ENCODE measurements around the gene ADRA2B.

ADRA2B gene

DNA sequence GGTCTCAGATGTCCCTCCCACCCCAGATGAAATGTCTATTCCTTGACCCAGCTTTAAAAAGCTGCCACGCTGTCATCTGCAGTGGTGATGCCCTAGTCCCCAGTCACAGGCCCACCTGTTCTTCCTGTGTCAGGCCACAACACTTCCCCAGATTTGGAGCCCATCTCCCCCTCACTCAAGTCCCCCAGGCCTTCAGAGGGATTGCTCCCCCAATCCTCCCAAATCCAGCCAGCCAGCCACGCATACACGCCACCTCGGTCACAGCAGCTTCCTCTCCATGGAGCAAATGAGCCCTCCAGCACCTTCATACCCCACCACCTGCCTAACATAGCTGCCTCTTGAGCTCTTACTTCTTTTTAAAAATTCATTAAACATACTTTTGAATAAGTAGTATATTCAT, 14.1 kb upstream of the ADRA2B start:
- Histone ChIP-seq H3K79me2 (ENCODE audit: insufficient read depth, low read depth) (no peaks in the 10 kb centered on the region), H3K4me2 (peak overlapping the region; percentile 67; the same call in 1 of the 2 replicates), H3K27me3 (ENCODE audit: insufficient read depth, low read depth) (no peaks in the 10 kb centered on the region), H3K27ac (peak overlapping the region; percentile 24; the same call in 1 of the 2 replicates), H3K36me3 (ENCODE audit: insufficient read depth) (no peaks in the 10 kb centered on the region), H2AFZ (ENCODE audit: low read depth) (no peak overlapping the region; the same call in 1 of the 2 replicates), H3K9ac (no peak overlapping the region), H4K20me1 (ENCODE audit: insufficient read depth) (no peaks in the 10 kb centered on the region), H3K4me1 (ENCODE audit: low read depth, poor library complexity, severe bottlenecking) (peaks cover 18% of the 10 kb centered on the region), H3K4me3 (IDR thresholded peaks at IDR 0.05; ENCODE audit: insufficient read depth, low read depth, low read length) (no peak overlapping the region)
- TF ChIP-seq, protein P1, sequence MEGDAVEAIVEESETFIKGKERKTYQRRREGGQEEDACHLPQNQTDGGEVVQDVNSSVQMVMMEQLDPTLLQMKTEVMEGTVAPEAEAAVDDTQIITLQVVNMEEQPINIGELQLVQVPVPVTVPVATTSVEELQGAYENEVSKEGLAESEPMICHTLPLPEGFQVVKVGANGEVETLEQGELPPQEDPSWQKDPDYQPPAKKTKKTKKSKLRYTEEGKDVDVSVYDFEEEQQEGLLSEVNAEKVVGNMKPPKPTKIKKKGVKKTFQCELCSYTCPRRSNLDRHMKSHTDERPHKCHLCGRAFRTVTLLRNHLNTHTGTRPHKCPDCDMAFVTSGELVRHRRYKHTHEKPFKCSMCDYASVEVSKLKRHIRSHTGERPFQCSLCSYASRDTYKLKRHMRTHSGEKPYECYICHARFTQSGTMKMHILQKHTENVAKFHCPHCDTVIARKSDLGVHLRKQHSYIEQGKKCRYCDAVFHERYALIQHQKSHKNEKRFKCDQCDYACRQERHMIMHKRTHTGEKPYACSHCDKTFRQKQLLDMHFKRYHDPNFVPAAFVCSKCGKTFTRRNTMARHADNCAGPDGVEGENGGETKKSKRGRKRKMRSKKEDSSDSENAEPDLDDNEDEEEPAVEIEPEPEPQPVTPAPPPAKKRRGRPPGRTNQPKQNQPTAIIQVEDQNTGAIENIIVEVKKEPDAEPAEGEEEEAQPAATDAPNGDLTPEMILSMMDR (conservative IDR thresholded peaks at IDR 0.05; ENCODE audit: low read depth, low read length), result no peak

DNA sequence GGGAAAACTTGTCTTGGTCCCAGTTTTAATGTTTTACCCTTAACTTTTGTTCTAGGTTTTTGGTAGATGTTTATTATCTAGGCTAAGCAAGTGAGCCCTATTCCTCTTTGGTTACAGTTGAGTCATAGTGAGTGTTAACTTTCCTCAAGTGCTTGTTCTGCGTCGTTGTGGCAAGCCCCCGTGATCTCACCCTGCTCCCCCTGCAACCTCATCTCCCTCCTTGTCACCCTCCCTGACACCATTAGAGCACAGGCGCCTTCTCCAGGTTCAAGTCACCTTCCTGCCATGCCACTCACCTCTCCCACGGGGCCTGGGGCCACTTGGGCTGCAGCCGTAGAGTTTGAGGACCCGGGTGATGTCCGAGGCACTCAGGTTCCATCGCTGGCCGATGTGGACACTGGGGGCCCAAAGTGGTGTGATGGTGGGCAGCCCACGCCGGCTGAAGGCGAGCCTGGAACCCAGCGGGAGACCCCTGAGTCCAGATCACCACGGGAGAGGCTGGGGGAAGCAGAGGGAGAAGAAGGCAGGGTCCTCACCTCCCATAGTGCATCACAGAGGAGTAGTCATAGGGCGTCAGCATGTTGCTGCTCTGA, 13.3 kb upstream of the ADRA2B start:
- Histone ChIP-seq H3K4me1 (ENCODE audit: low read depth, poor library complexity, severe bottlenecking) (peaks cover 18% of the 10 kb centered on the region), H3K27me3 (ENCODE audit: insufficient read depth, low read depth) (no peaks in the 10 kb centered on the region), H3K4me3 (IDR thresholded peaks at IDR 0.05; ENCODE audit: insufficient read depth, low read depth, low read length) (no peak overlapping the region), H3K9ac (no peak overlapping the region), H2AFZ (ENCODE audit: low read depth) (no peak overlapping the region), H3K79me2 (ENCODE audit: insufficient read depth, low read depth) (no peaks in the 10 kb centered on the region), H3K4me2 (no peak overlapping the region), H3K27ac (no peak overlapping the region), H3K36me3 (ENCODE audit: insufficient read depth) (no peaks in the 10 kb centered on the region), H4K20me1 (ENCODE audit: insufficient read depth) (no peaks in the 10 kb centered on the region)
- TF ChIP-seq, protein P1 (conservative IDR thresholded peaks at IDR 0.05; ENCODE audit: low read depth, low read length), result no peak

DNA sequence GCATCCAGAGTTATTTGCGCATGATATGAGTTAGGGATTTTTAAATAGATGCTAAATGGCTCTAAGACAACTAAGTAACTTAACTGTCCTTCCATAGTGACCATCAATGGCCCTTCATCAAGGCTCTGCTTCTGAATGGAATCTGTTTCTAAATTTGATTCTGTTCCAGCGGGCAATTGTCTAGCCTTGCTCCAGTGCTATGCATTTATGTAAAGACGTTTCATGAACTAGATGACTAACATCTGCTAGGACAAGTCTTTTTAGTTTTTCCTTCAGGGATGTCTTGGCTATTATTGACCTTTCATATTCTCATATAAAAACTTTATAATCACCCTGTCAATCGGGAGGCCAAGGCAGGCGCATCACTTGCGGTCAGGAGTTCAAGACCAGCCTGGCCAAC, 12.1 kb upstream of the ADRA2B start:
- H3K27ac ChIP-seq, result no peak overlapping the region
- H3K36me3 ChIP-seq (ENCODE audit: insufficient read depth), result no peaks in the 10 kb centered on the region
- no peak overlapping the region for H3K4me3 ChIP-seq (IDR thresholded peaks at IDR 0.05; ENCODE audit: insufficient read depth, low read depth, low read length)
- no peaks in the 10 kb centered on the region for H4K20me1 ChIP-seq (ENCODE audit: insufficient read depth)
- H3K9ac ChIP-seq, result no peak overlapping the region
- no peak overlapping the region for H2AFZ ChIP-seq (ENCODE audit: low read depth)
- no peaks in the 10 kb centered on the region for H3K79me2 ChIP-seq (ENCODE audit: insufficient read depth, low read depth)
- TF ChIP-seq, protein P1 (conservative IDR thresholded peaks at IDR 0.05; ENCODE audit: low read depth, low read length), result no peak
- H3K4me1 ChIP-seq (ENCODE audit: low read depth, poor library complexity, severe bottlenecking), result peaks cover 18% of the 10 kb centered on the region
- H3K4me2 ChIP-seq, result no peak overlapping the region
- no peaks in the 10 kb centered on the region for H3K27me3 ChIP-seq (ENCODE audit: insufficient read depth, low read depth)

DNA sequence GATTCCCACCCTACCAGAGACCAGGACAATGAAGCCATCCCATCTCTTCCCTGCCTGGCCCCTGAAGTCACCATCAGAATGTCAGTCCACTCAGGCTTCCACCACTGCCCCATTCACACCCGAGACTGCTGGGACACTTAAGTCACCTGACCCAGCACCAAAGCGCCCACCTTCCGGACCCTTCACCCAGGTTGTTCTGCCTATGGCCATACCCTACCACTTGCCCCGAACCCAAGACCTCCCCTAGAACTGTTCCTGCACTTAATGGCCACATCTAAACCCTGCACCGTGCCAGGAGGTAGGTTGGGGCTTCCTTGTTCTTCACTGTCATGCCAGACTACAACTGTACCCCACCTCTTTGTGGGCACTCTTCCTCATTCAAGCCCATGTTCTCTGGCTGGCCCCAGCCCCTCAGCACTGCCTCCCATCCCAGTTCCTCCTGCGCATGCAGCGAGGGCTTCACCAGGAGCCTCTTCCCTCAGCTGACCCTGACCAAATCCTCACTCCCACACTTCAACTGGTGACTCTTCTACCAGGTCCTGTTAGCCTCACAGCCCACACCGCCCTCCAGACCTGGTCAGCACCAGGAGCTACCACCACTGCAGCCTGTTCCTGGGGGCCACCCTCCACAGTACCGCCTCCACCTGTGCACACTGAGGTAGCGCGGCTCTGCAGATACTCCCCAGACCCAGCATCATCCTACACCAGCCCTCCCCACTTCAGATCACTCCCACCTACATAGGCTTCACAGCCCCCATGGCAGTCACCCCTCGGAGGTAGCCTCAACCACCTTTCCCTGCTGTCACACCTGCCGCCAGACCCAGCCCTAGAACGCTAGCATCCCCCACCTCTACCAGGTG, 8.3 kb upstream of the ADRA2B start:
- Histone ChIP-seq H3K4me1 (ENCODE audit: low read depth, poor library complexity, severe bottlenecking) (no peaks in the 10 kb centered on the region), H3K79me2 (ENCODE audit: insufficient read depth, low read depth) (no peaks in the 10 kb centered on the region), H3K4me3 (IDR thresholded peaks at IDR 0.05; ENCODE audit: insufficient read depth, low read depth, low read length) (no peak overlapping the region), H3K9ac (no peak overlapping the region), H3K36me3 (ENCODE audit: insufficient read depth) (no peaks in the 10 kb centered on the region), H3K27me3 (ENCODE audit: insufficient read depth, low read depth) (peaks cover 23% of the 10 kb centered on the region), H3K4me2 (no peak overlapping the region), H4K20me1 (ENCODE audit: insufficient read depth) (no peaks in the 10 kb centered on the region), H2AFZ (ENCODE audit: low read depth) (no peak overlapping the region), H3K27ac (no peak overlapping the region)
- TF ChIP-seq, protein P1 (conservative IDR thresholded peaks at IDR 0.05; ENCODE audit: low read depth, low read length), result no peak
